Tibial nerve (tissue), 4 donors: ENCODE measurements around the gene TMEM123.

ENCODE experiments used
- CTCF ChIP-seq, 5 experiments: fragments of 200-600 bp in 3 of 5; fragments of 450-650 bp in 2 of 5; sonication (generic) in 3 of 5; IDR thresholded peaks; one replicate each; pipeline ENCODE4 v1.5.1; 2016 to 2019; ENCODE audit warnings: antibody characterized with exemption in 5 of 5, mild to moderate bottlenecking in 3 of 5, moderate library complexity in 2 of 5
- EP300 ChIP-seq, 2 donors: sonication (generic); formaldehyde crosslinking; IDR thresholded peaks; one replicate each; pipeline ENCODE4 v1.6.1; 2017; ENCODE audit warnings: antibody characterized with exemption in 2 of 2, mild to moderate bottlenecking in 1 of 2

GRCh38 chr11:102458548-102458947 is 6.0 kb upstream of the TMEM123 start:
- TF ChIP-seq EP300 (IDR thresholded peaks at IDR 0.05) = no peak
- TF ChIP-seq CTCF (IDR thresholded peaks at IDR 0.05) = no peak
